Measurements from ENCODE around the gene CALM1.

DNA sequence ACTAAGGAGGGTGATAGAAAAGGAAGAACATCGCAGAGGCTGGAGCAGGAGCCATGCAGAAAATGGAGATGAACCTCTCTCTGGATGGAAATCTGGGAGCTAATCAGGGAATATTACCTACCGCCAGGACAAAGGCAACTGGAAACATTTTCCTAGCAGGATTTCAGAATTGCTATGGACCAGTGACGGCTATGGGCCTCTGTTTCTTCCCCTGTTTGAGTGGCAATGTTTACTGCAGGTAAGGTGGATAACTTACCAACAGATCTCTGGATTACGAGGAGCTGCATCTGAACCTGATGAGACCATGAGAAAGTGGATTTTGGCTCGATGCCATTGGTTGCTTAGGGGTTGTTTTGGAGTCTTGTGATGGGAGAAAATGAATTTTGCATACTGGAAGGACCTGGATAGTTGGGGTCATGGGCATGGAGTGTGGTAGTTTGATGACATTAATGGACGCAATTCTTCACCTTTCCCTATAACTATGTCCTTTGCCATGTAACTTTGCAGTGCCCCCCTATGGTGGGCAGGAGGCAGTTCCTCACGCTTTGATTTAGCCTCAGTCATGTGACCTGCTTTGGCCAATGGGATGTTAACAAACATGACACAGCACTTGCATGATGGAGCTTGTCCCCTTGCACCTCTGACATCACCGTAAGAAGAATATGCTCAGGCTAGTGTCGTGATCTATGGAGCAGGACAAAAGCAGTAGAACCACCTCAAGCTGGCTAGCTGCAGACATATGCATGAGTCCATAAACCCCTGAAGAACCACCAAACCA, 51.1 kb downstream of the CALM1 start:
- TF ChIP-seq POLR2A (IDR thresholded peaks at IDR 0.05): no peak
- TF ChIP-seq EP300 (IDR thresholded peaks at IDR 0.05): no peak
- TF ChIP-seq, protein P1, sequence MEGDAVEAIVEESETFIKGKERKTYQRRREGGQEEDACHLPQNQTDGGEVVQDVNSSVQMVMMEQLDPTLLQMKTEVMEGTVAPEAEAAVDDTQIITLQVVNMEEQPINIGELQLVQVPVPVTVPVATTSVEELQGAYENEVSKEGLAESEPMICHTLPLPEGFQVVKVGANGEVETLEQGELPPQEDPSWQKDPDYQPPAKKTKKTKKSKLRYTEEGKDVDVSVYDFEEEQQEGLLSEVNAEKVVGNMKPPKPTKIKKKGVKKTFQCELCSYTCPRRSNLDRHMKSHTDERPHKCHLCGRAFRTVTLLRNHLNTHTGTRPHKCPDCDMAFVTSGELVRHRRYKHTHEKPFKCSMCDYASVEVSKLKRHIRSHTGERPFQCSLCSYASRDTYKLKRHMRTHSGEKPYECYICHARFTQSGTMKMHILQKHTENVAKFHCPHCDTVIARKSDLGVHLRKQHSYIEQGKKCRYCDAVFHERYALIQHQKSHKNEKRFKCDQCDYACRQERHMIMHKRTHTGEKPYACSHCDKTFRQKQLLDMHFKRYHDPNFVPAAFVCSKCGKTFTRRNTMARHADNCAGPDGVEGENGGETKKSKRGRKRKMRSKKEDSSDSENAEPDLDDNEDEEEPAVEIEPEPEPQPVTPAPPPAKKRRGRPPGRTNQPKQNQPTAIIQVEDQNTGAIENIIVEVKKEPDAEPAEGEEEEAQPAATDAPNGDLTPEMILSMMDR (IDR thresholded peaks at IDR 0.05): no peak
- TF ChIP-seq POLR2AphosphoS5 (IDR thresholded peaks at IDR 0.05): no peak
